ENCODE data around the gene CFAP68. TPM values are rescaled to one million over a fixed set of nuclear protein-coding genes. Genes with fewer than 3 reads are reported as not detected.

CFAP68 gene
- total RNA-seq (2022; extraction: Qiagen RNA extraction; ENCODE audit: low read depth), result 30.5 to 36.4 TPM (median 33.4 TPM) in 5 replicates

DNA sequence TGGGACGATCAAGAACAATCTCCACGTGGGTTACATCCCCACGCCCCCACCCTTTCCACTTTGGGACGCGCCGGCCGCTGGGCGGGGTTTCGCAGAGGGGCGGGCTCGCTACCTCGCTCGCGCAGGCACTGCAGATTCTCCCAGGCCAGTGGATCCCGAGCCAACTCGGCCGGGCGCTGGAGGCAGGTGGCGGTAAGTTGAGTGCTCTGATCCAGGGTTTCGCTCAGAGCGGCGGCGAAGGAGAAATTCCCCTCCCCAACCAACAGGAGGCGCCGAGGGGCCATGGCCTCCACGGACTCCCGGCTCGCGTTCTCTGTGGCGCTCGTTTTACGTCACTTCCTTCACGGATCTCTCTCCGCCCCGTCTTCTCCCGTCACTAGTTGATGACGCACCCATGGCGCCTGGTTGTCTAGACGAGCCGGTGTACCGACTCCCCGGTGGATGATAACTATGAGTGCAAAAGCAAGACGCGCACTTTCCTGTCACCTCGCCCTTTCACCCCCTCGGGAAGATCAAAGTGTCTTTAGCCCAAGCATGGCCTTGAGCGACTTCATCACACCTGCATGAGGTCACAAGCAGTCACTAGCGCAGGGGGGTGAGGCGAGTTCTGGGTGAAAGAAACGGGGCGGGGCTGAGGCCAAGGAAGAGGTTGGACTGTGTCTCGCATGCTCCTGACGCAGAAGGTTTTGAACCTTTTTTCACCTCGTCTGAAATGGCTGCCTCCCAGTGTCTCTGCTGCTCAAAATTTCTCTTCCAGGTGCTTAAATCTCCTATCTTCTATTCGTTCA lies at the start of gene CFAP68, which contains the start of gene FDXACB1:
Gene CFAP68, plus strand, starts transcription at position 693 of the 788 bp plus-strand sequence. Its CDS starts 20 bp downstream, at position 713.
Gene FDXACB1, minus strand, starts transcription at position 317 of the 788 bp plus-strand sequence. Its CDS starts 33 bp downstream, at position 284.

DNA sequence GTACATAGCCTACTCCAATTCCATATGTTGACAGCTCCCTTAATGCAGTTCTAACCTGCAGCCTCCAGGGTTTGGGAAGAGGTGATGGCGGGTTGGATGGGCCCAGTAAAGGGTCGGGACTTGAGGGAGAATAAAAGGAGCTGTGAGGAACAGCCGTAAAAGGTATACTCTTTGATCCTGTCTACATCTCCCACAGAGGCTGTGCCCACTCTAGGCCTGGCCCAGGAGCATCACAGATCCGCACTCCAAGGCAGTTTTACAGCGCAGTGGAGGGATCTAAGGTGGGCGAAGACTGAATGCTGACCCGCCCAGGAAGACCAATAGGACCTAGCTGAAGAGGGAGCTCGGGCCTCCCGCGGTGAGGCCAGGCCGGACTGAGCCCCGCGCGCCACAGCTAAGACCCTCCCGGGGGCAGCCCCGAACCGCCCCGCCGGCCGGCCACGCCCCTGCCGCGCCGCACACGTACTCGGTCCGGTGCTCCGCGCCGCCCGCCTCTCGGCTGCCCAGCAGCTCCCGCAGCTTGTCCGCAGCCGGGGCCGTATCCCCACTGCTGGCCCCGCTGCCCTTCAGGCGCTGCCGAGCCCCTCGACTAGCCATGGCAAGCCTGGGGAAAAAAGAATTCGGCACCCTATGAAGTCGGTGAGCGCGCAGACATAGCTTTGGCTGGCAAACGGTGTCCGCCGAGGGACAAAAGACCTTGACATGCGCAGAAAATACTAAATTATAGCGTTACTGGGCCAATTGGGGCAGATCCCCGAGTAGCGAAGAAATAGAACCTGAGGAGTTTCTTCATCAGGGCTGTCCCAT lies 8.3 kb upstream of the CFAP68 start, which contains the start of gene ALG9:
Gene ALG9, minus strand, starts transcription at position 696 of the 807 bp plus-strand sequence. Its CDS starts 99 bp downstream, at position 597.

GRCh38 chr11:111911563-111912401 lies 32.4 kb downstream of the CFAP68 start, which contains the start of gene CRYAB:
TSS of gene CRYAB (minus strand) at chr11:111911770. CDS start at chr11:111911724, 46 bp downstream.

DNA sequence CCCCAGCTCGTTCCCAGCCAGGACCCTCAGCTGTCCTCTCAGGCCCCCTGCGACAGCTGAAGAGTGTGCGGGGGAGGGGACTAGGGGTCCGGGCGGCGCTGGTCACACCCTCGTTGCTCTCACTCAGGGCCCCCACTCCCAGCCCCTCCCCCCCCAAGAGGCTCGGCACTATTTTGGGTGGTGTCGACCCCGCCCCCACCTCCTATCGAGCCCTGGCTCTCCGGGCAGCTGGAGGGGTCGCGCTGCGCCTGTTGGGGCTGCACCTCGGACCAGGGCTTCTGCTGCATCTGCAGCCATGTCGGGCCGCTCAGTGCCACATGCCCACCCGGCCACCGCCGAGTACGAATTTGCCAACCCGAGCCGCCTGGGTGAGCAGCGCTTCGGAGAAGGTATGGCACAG lies 33.2 kb downstream of the CFAP68 start, which contains the start of gene HSPB2:
Gene HSPB2, plus strand, starts transcription at position 200 of the 400 bp plus-strand sequence. Its CDS starts 96 bp downstream, at position 296.

GRCh38 chr11:111918390-111919256 lies 39.3 kb downstream of the CFAP68 start, which contains the start of gene C11orf52:
TSS of gene C11orf52 (plus strand) at chr11:111918913. CDS start at chr11:111918973, 60 bp downstream.

Other genes starting within 250 kb of the CFAP68 start
- 14.9 to 18.9 TPM (median 17.0 TPM) in 5 replicates for gene PPP2R1B, start 113.2 kb upstream of the CFAP68 start, total RNA-seq (2022; extraction: Qiagen RNA extraction; ENCODE audit: low read depth)
- 16.4 to 21.3 TPM (median 20.4 TPM) in 5 replicates for gene ALG9, start 8.0 kb upstream of the CFAP68 start, total RNA-seq (2022; extraction: Qiagen RNA extraction; ENCODE audit: low read depth)
- gene FDXACB1, start 376 bp upstream of the CFAP68 start, total RNA-seq (2022; extraction: Qiagen RNA extraction; ENCODE audit: low read depth), result 1.6 to 2.3 TPM (median 1.7 TPM) in 5 replicates
- 10.4 to 25.3 TPM (median 14.6 TPM) in 5 replicates for gene CRYAB, start 32.2 kb downstream of the CFAP68 start, total RNA-seq (2022; extraction: Qiagen RNA extraction; ENCODE audit: low read depth)
- 0.13 to 0.29 TPM in 2 of 5 replicates, not detected in the others for gene HSPB2, start 33.2 kb downstream of the CFAP68 start, total RNA-seq (2022; extraction: Qiagen RNA extraction; ENCODE audit: low read depth)
- not detected in 5 replicates for gene C11orf52, start 39.4 kb downstream of the CFAP68 start, total RNA-seq (2022; extraction: Qiagen RNA extraction; ENCODE audit: low read depth)
- 8.1 to 10.9 TPM (median 10.0 TPM) in 5 replicates for gene DIXDC1, start 57.8 kb downstream of the CFAP68 start, total RNA-seq (2022; extraction: Qiagen RNA extraction; ENCODE audit: low read depth)
- 23.4 to 31.5 TPM (median 29.7 TPM) in 5 replicates for gene DLAT, start 145.9 kb downstream of the CFAP68 start, total RNA-seq (2022; extraction: Qiagen RNA extraction; ENCODE audit: low read depth)
- 0.99 to 1.5 TPM (median 1.1 TPM) in 5 replicates for gene PIH1D2, start 194.5 kb downstream of the CFAP68 start, total RNA-seq (2022; extraction: Qiagen RNA extraction; ENCODE audit: low read depth)
- 13.0 to 15.5 TPM (median 13.7 TPM) in 5 replicates for gene NKAPD1, start 194.8 kb downstream of the CFAP68 start, total RNA-seq (2022; extraction: Qiagen RNA extraction; ENCODE audit: low read depth)
- 69.6 to 84.5 TPM (median 70.2 TPM) in 5 replicates for gene TIMM8B, start 207.2 kb downstream of the CFAP68 start, total RNA-seq (2022; extraction: Qiagen RNA extraction; ENCODE audit: low read depth)
- gene SDHD, start 207.3 kb downstream of the CFAP68 start, total RNA-seq (2022; extraction: Qiagen RNA extraction; ENCODE audit: low read depth), result 65.9 to 85.7 TPM (median 72.4 TPM) in 5 replicates

Measured in A549 treated with GW870086 at 1 μM for 4 hours (cell line).